ENCODE data around the gene DAB2IP.

DAB2IP gene

GRCh38 chr9:121814594-121814993, 163.2 kb downstream of the DAB2IP start:
- no peak for DNase-seq

- DNase-seq: no peak
Measured at GRCh38 chr9:121815084-121815483, 163.7 kb downstream of the DAB2IP start.

GRCh38 chr9:121815546-121816448, 164.4 kb downstream of the DAB2IP start:
- DNase-seq: no peak

- DNase-seq: no peak
Measured at GRCh38 chr9:121816449-121816817, 165.0 kb downstream of the DAB2IP start.

- DNase-seq: no peak
Measured at GRCh38 chr9:121816845-121817450, 165.5 kb downstream of the DAB2IP start.

- no peak for DNase-seq
Measured at GRCh38 chr9:121817476-121817875, 166.0 kb downstream of the DAB2IP start.

- no peak for DNase-seq
Measured at GRCh38 chr9:121818016-121818661, 166.7 kb downstream of the DAB2IP start.

GRCh38 chr9:121818841-121819427, 167.5 kb downstream of the DAB2IP start:
- no peak for DNase-seq

- peak in 2 of 56 donors; percentile 9 to 19 for DNase-seq
Measured at GRCh38 chr9:121819428-121820231, 168.2 kb downstream of the DAB2IP start.

- no peak for DNase-seq
Measured at GRCh38 chr9:121820286-121821005, 169.0 kb downstream of the DAB2IP start.

- no peak for DNase-seq
Measured at GRCh38 chr9:121821326-121821725, 169.9 kb downstream of the DAB2IP start.

- no peak for DNase-seq
Measured at GRCh38 chr9:121822093-121823085, 171.0 kb downstream of the DAB2IP start.

- no peak for DNase-seq
Measured at GRCh38 chr9:121823451-121824169, 172.2 kb downstream of the DAB2IP start.

GRCh38 chr9:121824651-121825030, 173.2 kb downstream of the DAB2IP start:
- DNase-seq: no peak

GRCh38 chr9:121825031-121825691, 173.7 kb downstream of the DAB2IP start:
- no peak for DNase-seq

GRCh38 chr9:121826711-121827110, 175.3 kb downstream of the DAB2IP start:
- no peak for DNase-seq

GRCh38 chr9:121827251-121827967, 176.0 kb downstream of the DAB2IP start:
- peak in 1 of 56 donors; percentile 72 for DNase-seq
